Right lobe of liver (tissue), 4 donors: Measurements from ENCODE around the gene HMGN5.

ENCODE experiments used
- POLR2A ChIP-seq: fragments of 450-650 bp; IDR thresholded peaks from one replicate; pipeline ENCODE4 v1.6.1; 2017; ENCODE audit warnings: antibody characterized with exemption, mild to moderate bottlenecking
- TF ChIP-seq, protein P1 (sequence below), 4 donors: fragments of 200-600 bp in 3 of 4; fragments of 450-650 bp in 1 of 4; IDR thresholded peaks; one replicate each; pipeline versions ENCODE4 v1.5.1 to v1.8.0; 2016 to 2022; ENCODE audit warnings: antibody characterized with exemption in 4 of 4, mild to moderate bottlenecking in 2 of 4
- donor health status: DM: no; HTN: no; CAD: no.
- donor health status: DM: no; HTN: no; CAD: no.
- donor health status: DM: no; HTN: yes; CAD: no.

DNA sequence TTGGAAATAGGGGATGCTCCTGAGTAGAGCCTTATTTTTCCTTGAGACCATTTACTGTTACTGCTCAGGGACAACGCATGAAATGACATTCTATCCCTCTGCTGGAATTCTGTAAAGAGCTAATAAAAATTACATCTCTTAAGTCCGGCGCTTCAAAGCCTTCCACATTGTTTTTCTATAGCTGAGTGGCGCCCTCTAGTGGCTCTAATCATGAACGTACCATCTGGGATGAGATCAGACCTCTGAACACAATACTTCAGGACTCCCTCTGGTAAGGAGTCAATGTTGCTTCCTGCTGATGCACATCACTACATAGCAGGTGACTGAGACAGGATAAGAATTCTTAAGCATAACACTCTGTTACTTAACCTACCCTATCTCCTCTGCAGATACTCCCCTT is 6.0 kb downstream of the HMGN5 start:
- TF ChIP-seq, protein P1, sequence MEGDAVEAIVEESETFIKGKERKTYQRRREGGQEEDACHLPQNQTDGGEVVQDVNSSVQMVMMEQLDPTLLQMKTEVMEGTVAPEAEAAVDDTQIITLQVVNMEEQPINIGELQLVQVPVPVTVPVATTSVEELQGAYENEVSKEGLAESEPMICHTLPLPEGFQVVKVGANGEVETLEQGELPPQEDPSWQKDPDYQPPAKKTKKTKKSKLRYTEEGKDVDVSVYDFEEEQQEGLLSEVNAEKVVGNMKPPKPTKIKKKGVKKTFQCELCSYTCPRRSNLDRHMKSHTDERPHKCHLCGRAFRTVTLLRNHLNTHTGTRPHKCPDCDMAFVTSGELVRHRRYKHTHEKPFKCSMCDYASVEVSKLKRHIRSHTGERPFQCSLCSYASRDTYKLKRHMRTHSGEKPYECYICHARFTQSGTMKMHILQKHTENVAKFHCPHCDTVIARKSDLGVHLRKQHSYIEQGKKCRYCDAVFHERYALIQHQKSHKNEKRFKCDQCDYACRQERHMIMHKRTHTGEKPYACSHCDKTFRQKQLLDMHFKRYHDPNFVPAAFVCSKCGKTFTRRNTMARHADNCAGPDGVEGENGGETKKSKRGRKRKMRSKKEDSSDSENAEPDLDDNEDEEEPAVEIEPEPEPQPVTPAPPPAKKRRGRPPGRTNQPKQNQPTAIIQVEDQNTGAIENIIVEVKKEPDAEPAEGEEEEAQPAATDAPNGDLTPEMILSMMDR (IDR thresholded peaks at IDR 0.05) = peak; percentile 48 to 85 (median 82)
- TF ChIP-seq POLR2A = no peak
